HG03196 (cell line): ENCODE results near the gene TMEM132C.
A peak's percentile ranks its signal among the peaks of the same experiment; 100 is the strongest.
"Not testable (repeated sequence)": the region's sequence is repeated elsewhere in the genome, so short reads cannot be mapped to it uniquely, and the experiment has no call there.

Experiments used
- ATAC-seq: cut with Tn5 transposase; IDR thresholded peaks from one replicate; pipeline ENCODE4 v1.9.1; 2021; ENCODE audit not compliant: unreplicated experiment

TMEM132C gene

GRCh38 chr12:128463881-128464280 is 196.9 kb downstream of the TMEM132C start:
- ATAC-seq, result no peak

GRCh38 chr12:128467882-128468281 is 200.9 kb downstream of the TMEM132C start:
- no peak for ATAC-seq

DNA sequence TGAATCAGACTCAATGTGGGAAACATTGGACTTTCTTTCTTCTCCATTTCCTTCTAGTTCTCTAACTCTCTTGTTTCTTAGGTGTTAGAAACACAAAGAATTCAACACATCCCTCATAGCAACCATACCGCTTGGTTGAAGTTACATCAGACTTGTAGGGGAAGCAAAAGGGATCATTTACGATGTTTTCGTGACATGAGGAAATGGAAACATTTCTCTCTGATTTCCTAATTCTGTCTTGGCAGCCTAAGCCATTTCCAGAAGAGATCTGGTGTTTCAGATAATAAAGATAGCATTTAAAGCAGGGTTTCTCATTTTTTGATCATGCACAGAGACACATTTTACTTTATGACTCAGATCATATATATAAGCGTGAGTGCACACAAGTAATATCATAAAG is 202.0 kb downstream of the TMEM132C start:
- ATAC-seq, result no peak

GRCh38 chr12:128471491-128471890 is 204.5 kb downstream of the TMEM132C start:
- ATAC-seq, result no peak

- ATAC-seq, result no peak
Observed at GRCh38 chr12:128474916-128475315, 207.9 kb downstream of the TMEM132C start.

GRCh38 chr12:128476266-128476665 is 209.3 kb downstream of the TMEM132C start:
- no peak for ATAC-seq

GRCh38 chr12:128483526-128484255 is 216.7 kb downstream of the TMEM132C start:
- no peak for ATAC-seq

- not testable (repeated sequence) for ATAC-seq
Observed at GRCh38 chr12:128497376-128497775, 230.4 kb downstream of the TMEM132C start.

- ATAC-seq, result no peak
Observed at GRCh38 chr12:128507470-128507869, 240.5 kb downstream of the TMEM132C start.

GRCh38 chr12:128509170-128509569 is 242.2 kb downstream of the TMEM132C start:
- ATAC-seq, result no peak

DNA sequence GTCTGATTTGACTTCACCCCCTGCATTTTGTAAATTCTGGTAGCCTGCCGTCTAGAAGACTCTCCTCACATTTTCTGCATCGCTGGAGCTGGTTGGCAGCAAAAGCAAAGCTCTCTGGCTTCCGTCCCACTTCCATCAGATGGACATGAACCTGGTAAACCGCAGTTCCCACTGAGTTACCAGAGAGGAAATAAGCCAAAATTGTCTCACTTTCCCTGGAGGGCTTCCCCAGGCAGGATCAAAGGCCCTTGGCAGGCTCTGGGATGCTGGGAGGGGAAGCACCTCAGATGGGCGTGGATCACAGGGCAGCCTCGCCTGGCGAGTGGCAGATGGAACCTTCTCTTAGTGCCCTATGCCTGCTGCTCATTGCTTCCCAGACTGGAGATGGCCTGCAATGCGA is 243.5 kb downstream of the TMEM132C start:
- ATAC-seq, result no peak

DNA sequence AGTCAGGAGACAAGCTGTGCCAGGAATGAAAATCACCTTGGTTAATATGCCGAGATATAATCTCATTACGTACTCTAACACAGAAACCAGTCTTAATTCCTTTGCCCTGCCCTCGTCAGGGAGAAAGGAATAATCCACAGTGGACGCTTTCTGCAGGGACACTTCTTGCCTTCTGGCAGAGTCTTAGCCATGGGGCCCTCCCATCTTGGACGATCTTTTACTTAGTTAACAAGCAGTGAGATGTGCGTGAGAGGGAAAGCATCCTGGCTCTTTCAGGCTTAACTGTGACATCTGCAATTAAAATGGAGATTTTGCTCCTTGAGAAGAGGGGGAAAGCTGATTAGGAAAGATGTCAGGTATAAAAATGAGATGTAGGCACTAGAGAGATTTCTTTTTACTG is 246.4 kb downstream of the TMEM132C start:
- ATAC-seq, result no peak

GRCh38 chr12:128513831-128514230 is 246.9 kb downstream of the TMEM132C start:
- ATAC-seq, result no peak

- no peak for ATAC-seq
Observed at GRCh38 chr12:128518644-128519043, 251.7 kb downstream of the TMEM132C start.

- ATAC-seq, result no peak
Observed at GRCh38 chr12:128519426-128519825, 252.5 kb downstream of the TMEM132C start.

- ATAC-seq, result no peak
Observed at GRCh38 chr12:128521981-128522380, 255.0 kb downstream of the TMEM132C start.

- ATAC-seq, result no peak
Observed at GRCh38 chr12:128524439-128524838, 257.5 kb downstream of the TMEM132C start.

- ATAC-seq, result no peak
Observed at GRCh38 chr12:128531170-128531569, 264.2 kb downstream of the TMEM132C start.

DNA sequence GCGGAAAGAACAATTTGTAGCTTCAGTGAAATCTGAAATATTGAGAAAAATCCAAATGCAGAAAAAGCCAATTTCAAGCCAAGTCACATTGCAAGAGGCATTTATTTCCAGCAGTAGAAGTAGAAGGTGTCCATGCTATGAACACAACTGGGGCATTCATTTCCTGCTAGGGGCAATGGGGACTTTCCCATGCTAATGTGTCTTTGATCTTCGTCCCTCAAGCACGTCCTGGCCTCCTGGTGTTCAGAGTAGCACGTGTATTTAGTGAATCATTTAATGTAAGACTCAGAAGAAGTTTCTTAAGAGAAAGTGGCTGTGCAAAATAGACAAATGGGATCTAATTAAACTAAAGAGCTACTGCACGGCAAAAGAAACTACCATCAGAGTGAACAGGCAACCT is 267.9 kb downstream of the TMEM132C start:
- ATAC-seq, result peak; percentile 71

- ATAC-seq, result no peak
Observed at GRCh38 chr12:128536810-128537209, 269.8 kb downstream of the TMEM132C start.

GRCh38 chr12:128537668-128538067 is 270.7 kb downstream of the TMEM132C start:
- no peak for ATAC-seq

DNA sequence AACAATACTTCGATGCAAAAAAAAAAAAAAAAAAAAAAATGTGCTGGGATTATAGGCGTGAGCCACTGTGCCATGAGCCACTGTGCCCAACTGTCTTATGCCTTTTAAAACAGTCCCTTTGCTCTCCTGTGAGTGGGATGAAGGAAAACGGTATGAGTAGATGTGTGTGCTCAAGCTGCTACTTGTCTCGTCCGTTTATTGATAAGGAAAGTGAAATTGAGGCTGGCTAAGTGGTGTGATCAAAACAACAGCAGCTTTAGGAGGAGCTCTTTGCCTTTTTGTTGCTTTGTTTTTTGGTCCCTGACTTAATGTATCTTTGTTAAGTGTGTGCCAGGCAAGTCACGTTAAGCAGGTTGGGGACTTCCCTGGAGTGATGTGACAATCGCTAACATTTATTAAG is 275.9 kb downstream of the TMEM132C start:
- ATAC-seq, result no peak

- no peak for ATAC-seq
Observed at GRCh38 chr12:128543460-128543859, 276.5 kb downstream of the TMEM132C start.
